22Rv1 (cell line): ENCODE measurements around the gene TMEM255B.

Experiments used
- H3K27ac ChIP-seq: fragments of 450-650 bp; 2 replicates; pipeline ENCODE4 v1.5.1; 2017
- CTCF ChIP-seq: fragments of 450-650 bp; IDR thresholded peaks from 2 replicates; pipeline ENCODE4 v1.5.1; 2017; ENCODE audit warnings: mild to moderate bottlenecking
- ZFX ChIP-seq: fragments of 450-650 bp; IDR thresholded peaks from 2 replicates; pipeline ENCODE4 v1.6.1; 2017; ENCODE audit warnings: antibody characterized with exemption, borderline replicate concordance

Gene TMEM255B

GRCh38 chr13:113771709-113772331, 12.8 kb downstream of the TMEM255B start:
- no peak overlapping the region for H3K27ac ChIP-seq
- TF ChIP-seq ZFX, result no peak

- TF ChIP-seq CTCF (no peak), ZFX (no peak)
- no peak overlapping the region for H3K27ac ChIP-seq
Measured at GRCh38 chr13:113774177-113775107, 15.4 kb downstream of the TMEM255B start.

- no peak overlapping the region for H3K27ac ChIP-seq
- TF ChIP-seq CTCF (no peak), ZFX (no peak)
Measured at GRCh38 chr13:113775451-113776145, 16.6 kb downstream of the TMEM255B start.

GRCh38 chr13:113776231-113777125, 17.5 kb downstream of the TMEM255B start:
- TF ChIP-seq CTCF (no peak), ZFX (no peak)
- no peak overlapping the region for H3K27ac ChIP-seq

GRCh38 chr13:113777311-113778260, 18.6 kb downstream of the TMEM255B start:
- H3K27ac ChIP-seq, result no peak overlapping the region
- no peak for TF ChIP-seq ZFX
- no peak for TF ChIP-seq CTCF

- TF ChIP-seq CTCF (no peak), ZFX (no peak)
- H3K27ac ChIP-seq, result no peak overlapping the region
Measured at GRCh38 chr13:113781571-113781970, 22.5 kb downstream of the TMEM255B start.
